ENCODE data around the gene GBF1.

- no peak for TF ChIP-seq CTCF (IDR thresholded peaks at IDR 0.05; ENCODE audit: low read depth, low read length, missing input control)
- TF ChIP-seq RXRA (IDR thresholded peaks at IDR 0.05): no peak
- TF ChIP-seq REST (IDR thresholded peaks at IDR 0.05): no peak
- TF ChIP-seq RAD21 (IDR thresholded peaks at IDR 0.05): no peak
- no peak for TF ChIP-seq MAX (IDR thresholded peaks at IDR 0.05)
Measured at GRCh38 chr10:102414749-102415148, 169.4 kb downstream of the GBF1 start.
